ENCODE measurements around the gene TBC1D14.
"Not testable (repeated sequence)": the region's sequence is repeated elsewhere in the genome, so short reads cannot be mapped to it uniquely, and the experiment has no call there.

The TBC1D14 gene

GRCh38 chr4:6910960-6911874 is 1.6 kb downstream of the TBC1D14 start:
- Mint-ChIP-seq H3K9me3 (no peaks in the 10 kb centered on the region), H3K4me1 (peaks cover 61% of the 10 kb centered on the region), H3K27me3 (no peaks in the 10 kb centered on the region), H3K4me3 (peak overlapping the region; percentile 88), H3K36me3 (ENCODE audit: low read depth) (peaks cover 2% of the 10 kb centered on the region), H3K27ac (peak overlapping the region; percentile 83)
- DNase-seq = no peak
- no peak for ATAC-seq

- not testable (repeated sequence) for ATAC-seq; DNase-seq; H3K36me3 Mint-ChIP-seq (ENCODE audit: low read depth); H3K4me3 Mint-ChIP-seq; H3K27ac Mint-ChIP-seq; H3K27me3 Mint-ChIP-seq; H3K9me3 Mint-ChIP-seq
- H3K4me1 Mint-ChIP-seq = peaks cover 68% of the 10 kb centered on the region
These were observed 2.3 kb downstream of the TBC1D14 start for GRCh38 chr4:6911917-6912316.

- H3K27ac Mint-ChIP-seq = no peak overlapping the region
- DNase-seq (no peak), ATAC-seq (no peak)
- H3K4me3 Mint-ChIP-seq = no peak overlapping the region
- peaks cover 2% of the 10 kb centered on the region for H3K36me3 Mint-ChIP-seq (ENCODE audit: low read depth)
- no peaks in the 10 kb centered on the region for H3K9me3 Mint-ChIP-seq
- H3K27me3 Mint-ChIP-seq = no peaks in the 10 kb centered on the region
- H3K4me1 Mint-ChIP-seq = peaks cover 70% of the 10 kb centered on the region
These were observed 2.8 kb downstream of the TBC1D14 start for GRCh38 chr4:6912441-6912840.

GRCh38 chr4:6913350-6913905 is 3.8 kb downstream of the TBC1D14 start:
- H3K27ac Mint-ChIP-seq = no peak overlapping the region
- peaks cover 2% of the 10 kb centered on the region for H3K36me3 Mint-ChIP-seq (ENCODE audit: low read depth)
- H3K27me3 Mint-ChIP-seq = no peaks in the 10 kb centered on the region
- DNase-seq (no peak), ATAC-seq (no peak)
- H3K4me3 Mint-ChIP-seq = no peak overlapping the region
- H3K9me3 Mint-ChIP-seq = no peaks in the 10 kb centered on the region
- H3K4me1 Mint-ChIP-seq = peaks cover 70% of the 10 kb centered on the region

GRCh38 chr4:6914448-6914847 is 4.8 kb downstream of the TBC1D14 start:
- peaks cover 2% of the 10 kb centered on the region for H3K36me3 Mint-ChIP-seq (ENCODE audit: low read depth)
- no peak overlapping the region for H3K27ac Mint-ChIP-seq
- ATAC-seq = no peak
- H3K4me3 Mint-ChIP-seq = no peak overlapping the region
- H3K9me3 Mint-ChIP-seq = no peaks in the 10 kb centered on the region
- peaks cover 69% of the 10 kb centered on the region for H3K4me1 Mint-ChIP-seq
- DNase-seq = no peak
- H3K27me3 Mint-ChIP-seq = no peaks in the 10 kb centered on the region

- no peak overlapping the region for H3K4me3 Mint-ChIP-seq
- no peaks in the 10 kb centered on the region for H3K9me3 Mint-ChIP-seq
- H3K27ac Mint-ChIP-seq = no peak overlapping the region
- H3K4me1 Mint-ChIP-seq = peaks cover 73% of the 10 kb centered on the region
- DNase-seq = no peak
- H3K36me3 Mint-ChIP-seq (ENCODE audit: low read depth) = peaks cover 2% of the 10 kb centered on the region
- ATAC-seq = no peak
- no peaks in the 10 kb centered on the region for H3K27me3 Mint-ChIP-seq
These were observed 5.7 kb downstream of the TBC1D14 start for GRCh38 chr4:6915041-6916005.

- Mint-ChIP-seq H3K27ac (peak overlapping the region; percentile 65), H3K4me3 (peak overlapping the region; percentile 22), H3K27me3 (no peaks in the 10 kb centered on the region), H3K36me3 (ENCODE audit: low read depth) (peaks cover 2% of the 10 kb centered on the region), H3K9me3 (no peaks in the 10 kb centered on the region), H3K4me1 (peaks cover 71% of the 10 kb centered on the region)
- DNase-seq (no peak), ATAC-seq (no peak)
These were observed 6.5 kb downstream of the TBC1D14 start for GRCh38 chr4:6916069-6916586.

- H3K4me1 Mint-ChIP-seq = peaks cover 66% of the 10 kb centered on the region
- DNase-seq = peak; percentile 50
These were observed 7.2 kb downstream of the TBC1D14 start for GRCh38 chr4:6916587-6917460.

GRCh38 chr4:6917461-6918271 is 8.0 kb downstream of the TBC1D14 start:
- Mint-ChIP-seq H3K36me3 (ENCODE audit: low read depth) (peaks cover 2% of the 10 kb centered on the region), H3K27me3 (no peaks in the 10 kb centered on the region), H3K4me3 (peak overlapping the region; percentile 45), H3K4me1 (peaks cover 70% of the 10 kb centered on the region), H3K9me3 (no peaks in the 10 kb centered on the region), H3K27ac (peak overlapping the region; percentile 65)
- DNase-seq (peak; percentile 62), ATAC-seq (peak; percentile 57)

More at GRCh38 chr4:6916587-6917460, 7.2 kb downstream of the TBC1D14 start:
- Mint-ChIP-seq H3K27ac (peak overlapping the region; percentile 65), H3K36me3 (ENCODE audit: low read depth) (peaks cover 3% of the 10 kb centered on the region), H3K4me3 (peak overlapping the region; percentile 22), H3K9me3 (no peaks in the 10 kb centered on the region), H3K27me3 (no peaks in the 10 kb centered on the region)
- ATAC-seq = peak; percentile 83

GRCh38 chr4:6918338-6918737 is 8.7 kb downstream of the TBC1D14 start:
- DNase-seq (no peak), ATAC-seq (no peak)
- Mint-ChIP-seq H3K4me3 (peak overlapping the region; percentile 45), H3K27me3 (no peaks in the 10 kb centered on the region), H3K9me3 (no peaks in the 10 kb centered on the region), H3K36me3 (ENCODE audit: low read depth) (peaks cover 3% of the 10 kb centered on the region), H3K27ac (peak overlapping the region; percentile 65), H3K4me1 (peaks cover 66% of the 10 kb centered on the region)

- no peak overlapping the region for H3K4me3 Mint-ChIP-seq
- DNase-seq (no peak), ATAC-seq (no peak)
- H3K9me3 Mint-ChIP-seq = no peaks in the 10 kb centered on the region
- H3K27ac Mint-ChIP-seq = no peak overlapping the region
- peaks cover 63% of the 10 kb centered on the region for H3K4me1 Mint-ChIP-seq
- no peaks in the 10 kb centered on the region for H3K27me3 Mint-ChIP-seq
- peaks cover 18% of the 10 kb centered on the region for H3K36me3 Mint-ChIP-seq (ENCODE audit: low read depth)
These were observed 10.5 kb downstream of the TBC1D14 start for GRCh38 chr4:6920171-6920570.

- Mint-ChIP-seq H3K27me3 (no peaks in the 10 kb centered on the region), H3K27ac (no peak overlapping the region), H3K4me1 (peaks cover 63% of the 10 kb centered on the region), H3K9me3 (no peaks in the 10 kb centered on the region), H3K4me3 (no peak overlapping the region), H3K36me3 (ENCODE audit: low read depth) (peaks cover 38% of the 10 kb centered on the region)
- DNase-seq (no peak), ATAC-seq (no peak)
These were observed 13.9 kb downstream of the TBC1D14 start for GRCh38 chr4:6923507-6923906.

- H3K27ac Mint-ChIP-seq = no peak overlapping the region
- no peak overlapping the region for H3K4me3 Mint-ChIP-seq
- H3K9me3 Mint-ChIP-seq = no peaks in the 10 kb centered on the region
- no peak for DNase-seq
- peaks cover 44% of the 10 kb centered on the region for H3K36me3 Mint-ChIP-seq (ENCODE audit: low read depth)
- ATAC-seq = no peak
- H3K27me3 Mint-ChIP-seq = no peaks in the 10 kb centered on the region
- peaks cover 67% of the 10 kb centered on the region for H3K4me1 Mint-ChIP-seq
These were observed 14.7 kb downstream of the TBC1D14 start for GRCh38 chr4:6924361-6924779.

Measured in activated naive CD8-positive, alpha-beta T cell treated with anti-CD3 and anti-CD28 coated beads, Interleukin-2, amount 50 U/mL, for 24 hours (primary cell).